Nephron (organoid): ENCODE results near the gene DOC2A.

Experiments
- H3K27ac Mint-ChIP-seq, 3 experiments: 2 replicates each; pipeline ENCODE4 v1.8.0; 2020; ENCODE audit warnings: mixed read lengths in 3 of 3, mild to moderate bottlenecking in 2 of 3, moderate library complexity in 1 of 3
- H3K27me3 Mint-ChIP-seq: 2 replicates; pipeline ENCODE4 v1.8.0; 2021; ENCODE audit warnings: low read depth, mild to moderate bottlenecking, moderate library complexity, mixed read lengths
- H3K36me3 Mint-ChIP-seq: 2 replicates; pipeline ENCODE4 v1.8.0; 2020; ENCODE audit warnings: low read depth, mixed read lengths
- H3K4me1 Mint-ChIP-seq: 2 replicates; pipeline ENCODE4 v1.8.0; 2020; ENCODE audit warnings: mixed read lengths
- H3K4me3 Mint-ChIP-seq, 3 experiments: 2 replicates each; pipeline ENCODE4 v1.8.0; 2020; ENCODE audit warnings: mild to moderate bottlenecking in 3 of 3, mixed read lengths in 3 of 3, moderate library complexity in 2 of 3
- H3K9me3 Mint-ChIP-seq: 2 replicates; pipeline ENCODE4 v1.8.0; 2020; ENCODE audit warnings: mixed read lengths
- CTCF ChIP-seq, 3 experiments: fragments of 200-600 bp; sonication (generic); IDR thresholded peaks; one replicate each; pipeline ENCODE4 v1.5.0; 2021; ENCODE audit warnings: antibody characterized with exemption in 3 of 3; ENCODE audit not compliant: unreplicated experiment in 3 of 3

The DOC2A gene

GRCh38 chr16:30009085-30009862 lies 1.6 kb downstream of the DOC2A start:
- H3K27me3 Mint-ChIP-seq: peaks cover 40% of the 10 kb centered on the region
- peaks cover 5% of the 10 kb centered on the region for H3K4me1 Mint-ChIP-seq
- no peaks in the 10 kb centered on the region for H3K36me3 Mint-ChIP-seq
- H3K27ac Mint-ChIP-seq: no peak overlapping the region
- peak overlapping the region; percentile 37 to 56 (median 53) for H3K4me3 Mint-ChIP-seq
- TF ChIP-seq CTCF (IDR thresholded peaks at IDR 0.05; ENCODE audit: unreplicated experiment in 3 of 3): no peak
- no peaks in the 10 kb centered on the region for H3K9me3 Mint-ChIP-seq

- Mint-ChIP-seq H3K27ac (no peak overlapping the region), H3K27me3 (peaks cover 33% of the 10 kb centered on the region), H3K4me1 (peaks cover 5% of the 10 kb centered on the region), H3K4me3 (no peak overlapping the region), H3K36me3 (no peaks in the 10 kb centered on the region), H3K9me3 (no peaks in the 10 kb centered on the region)
- TF ChIP-seq CTCF (IDR thresholded peaks at IDR 0.05; ENCODE audit: unreplicated experiment in 3 of 3): no peak
Observed at GRCh38 chr16:30007378-30007895, 3.4 kb downstream of the DOC2A start.

GRCh38 chr16:30006659-30007377 lies 4.0 kb downstream of the DOC2A start:
- H3K4me3 Mint-ChIP-seq: no peak overlapping the region
- no peaks in the 10 kb centered on the region for H3K9me3 Mint-ChIP-seq
- peaks cover 28% of the 10 kb centered on the region for H3K27me3 Mint-ChIP-seq
- TF ChIP-seq CTCF (IDR thresholded peaks at IDR 0.05; ENCODE audit: unreplicated experiment in 3 of 3): no peak
- H3K27ac Mint-ChIP-seq: no peak overlapping the region
- peaks cover 1% of the 10 kb centered on the region for H3K4me1 Mint-ChIP-seq
- H3K36me3 Mint-ChIP-seq: peaks cover 3% of the 10 kb centered on the region

GRCh38 chr16:30006095-30006473 lies 4.7 kb downstream of the DOC2A start:
- Mint-ChIP-seq H3K4me1 (no peaks in the 10 kb centered on the region), H3K36me3 (peaks cover 4% of the 10 kb centered on the region), H3K27ac (no peak overlapping the region), H3K9me3 (no peaks in the 10 kb centered on the region), H3K4me3 (no peak overlapping the region), H3K27me3 (peaks cover 27% of the 10 kb centered on the region)
- TF ChIP-seq CTCF (IDR thresholded peaks at IDR 0.05; ENCODE audit: unreplicated experiment in 3 of 3): no peak

GRCh38 chr16:30005341-30006094 lies 5.3 kb downstream of the DOC2A start:
- no peak overlapping the region for H3K4me3 Mint-ChIP-seq
- no peaks in the 10 kb centered on the region for H3K9me3 Mint-ChIP-seq
- H3K4me1 Mint-ChIP-seq: no peaks in the 10 kb centered on the region
- peaks cover 4% of the 10 kb centered on the region for H3K36me3 Mint-ChIP-seq
- peak; percentile 72 to 78 (median 73) for TF ChIP-seq CTCF (IDR thresholded peaks at IDR 0.05; ENCODE audit: unreplicated experiment in 3 of 3)
- H3K27me3 Mint-ChIP-seq: peaks cover 26% of the 10 kb centered on the region
- H3K27ac Mint-ChIP-seq: no peak overlapping the region
